ENCODE measurements around the gene HK3.

HK3 gene, protein sequence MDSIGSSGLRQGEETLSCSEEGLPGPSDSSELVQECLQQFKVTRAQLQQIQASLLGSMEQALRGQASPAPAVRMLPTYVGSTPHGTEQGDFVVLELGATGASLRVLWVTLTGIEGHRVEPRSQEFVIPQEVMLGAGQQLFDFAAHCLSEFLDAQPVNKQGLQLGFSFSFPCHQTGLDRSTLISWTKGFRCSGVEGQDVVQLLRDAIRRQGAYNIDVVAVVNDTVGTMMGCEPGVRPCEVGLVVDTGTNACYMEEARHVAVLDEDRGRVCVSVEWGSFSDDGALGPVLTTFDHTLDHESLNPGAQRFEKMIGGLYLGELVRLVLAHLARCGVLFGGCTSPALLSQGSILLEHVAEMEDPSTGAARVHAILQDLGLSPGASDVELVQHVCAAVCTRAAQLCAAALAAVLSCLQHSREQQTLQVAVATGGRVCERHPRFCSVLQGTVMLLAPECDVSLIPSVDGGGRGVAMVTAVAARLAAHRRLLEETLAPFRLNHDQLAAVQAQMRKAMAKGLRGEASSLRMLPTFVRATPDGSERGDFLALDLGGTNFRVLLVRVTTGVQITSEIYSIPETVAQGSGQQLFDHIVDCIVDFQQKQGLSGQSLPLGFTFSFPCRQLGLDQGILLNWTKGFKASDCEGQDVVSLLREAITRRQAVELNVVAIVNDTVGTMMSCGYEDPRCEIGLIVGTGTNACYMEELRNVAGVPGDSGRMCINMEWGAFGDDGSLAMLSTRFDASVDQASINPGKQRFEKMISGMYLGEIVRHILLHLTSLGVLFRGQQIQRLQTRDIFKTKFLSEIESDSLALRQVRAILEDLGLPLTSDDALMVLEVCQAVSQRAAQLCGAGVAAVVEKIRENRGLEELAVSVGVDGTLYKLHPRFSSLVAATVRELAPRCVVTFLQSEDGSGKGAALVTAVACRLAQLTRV

DNA sequence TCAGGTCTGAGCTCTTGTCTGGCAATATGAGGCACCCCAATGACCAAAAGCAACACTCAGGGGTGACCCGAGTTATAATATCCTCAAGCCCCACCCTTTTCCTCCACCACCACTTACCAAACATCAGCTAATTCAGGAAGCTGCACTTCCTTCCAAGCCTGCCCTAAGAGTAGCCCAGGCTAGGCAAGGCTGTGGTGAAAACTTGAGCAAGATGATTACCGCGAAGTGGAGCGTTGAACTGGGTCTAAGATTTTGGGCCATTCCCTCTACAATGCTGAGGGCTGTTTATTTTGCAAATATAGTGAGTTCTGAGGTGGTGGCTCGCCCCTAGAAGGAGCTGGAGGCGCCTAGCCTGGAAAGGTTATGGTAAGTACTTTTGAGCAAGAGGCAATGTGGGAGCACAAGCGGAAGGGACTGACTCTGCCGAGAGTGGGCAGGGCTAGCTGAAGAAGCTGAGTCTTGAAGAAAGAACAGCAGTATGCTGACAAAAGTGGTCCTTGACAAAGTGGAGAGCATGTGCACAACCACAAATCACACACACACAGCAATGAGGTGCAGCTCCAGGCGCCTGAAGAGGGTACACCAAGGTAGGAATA lies at the start of gene HK3:
TSS of gene HK3 (minus strand) at position 51 of the 596 bp plus-strand sequence. CDS start 3,187 bp downstream, outside the sequence.
- DNase-seq (ENCODE audit: low read depth, low spot score), result no peak

DNA sequence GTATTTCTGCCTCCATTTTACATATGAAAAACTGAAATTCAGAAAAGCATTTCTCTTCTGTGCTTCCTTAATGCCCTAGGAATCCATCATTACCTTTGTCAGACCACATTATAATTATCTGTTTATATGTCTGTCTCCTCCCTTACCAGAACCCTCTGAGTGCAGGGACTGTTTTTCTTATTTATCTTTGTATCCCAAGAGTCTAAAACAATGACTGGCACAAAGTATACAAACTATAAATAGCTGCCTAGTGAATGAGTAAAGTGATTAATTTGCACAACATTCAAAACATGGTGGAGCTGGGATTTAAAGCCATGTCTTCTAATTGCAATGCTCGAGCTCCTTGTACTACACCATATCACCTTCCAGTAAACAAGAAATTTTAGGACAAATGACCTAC lies 49.3 kb upstream of the HK3 start:
- DNase-seq (ENCODE audit: low read depth, low spot score), result no peak

DNA sequence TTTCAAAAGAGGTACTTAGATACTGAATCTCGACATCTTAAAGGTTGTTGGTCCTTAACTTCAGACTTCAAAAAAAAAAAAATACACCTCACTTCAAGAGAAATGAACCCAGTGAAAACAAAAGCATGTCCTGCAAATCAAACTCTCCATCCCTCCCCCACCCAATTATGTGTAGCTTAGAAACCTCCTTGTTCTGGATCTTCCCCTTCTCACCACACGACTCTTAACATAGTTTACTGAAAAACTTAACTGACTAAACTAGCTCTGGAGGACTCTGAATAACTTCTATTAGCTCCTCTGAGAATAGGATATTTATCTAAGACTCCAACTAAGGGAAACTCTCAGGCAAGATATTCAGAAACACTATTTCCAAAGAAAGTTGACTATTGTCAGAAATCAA lies 48.7 kb upstream of the HK3 start:
- DNase-seq (ENCODE audit: low read depth, low spot score), result no peak

DNA sequence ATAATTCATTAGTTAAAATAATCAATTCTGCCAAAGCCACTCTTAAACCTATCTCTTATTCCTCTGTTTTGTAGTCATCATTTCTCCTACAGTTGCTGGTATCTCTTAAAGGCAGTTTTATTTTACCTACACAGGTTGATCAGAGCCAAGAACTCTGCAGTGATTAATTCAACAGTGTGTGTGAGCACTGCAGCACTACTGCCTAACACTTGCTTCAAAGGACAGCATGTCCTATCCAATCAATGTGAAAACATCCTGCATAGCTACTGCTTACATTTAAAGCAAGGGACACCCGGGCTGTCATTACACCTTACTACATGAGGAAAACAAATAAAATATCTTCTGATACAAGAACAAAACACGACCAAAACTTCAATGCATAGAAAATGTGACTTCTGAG lies 45.1 kb upstream of the HK3 start:
- DNase-seq (ENCODE audit: low read depth, low spot score), result no peak

DNA sequence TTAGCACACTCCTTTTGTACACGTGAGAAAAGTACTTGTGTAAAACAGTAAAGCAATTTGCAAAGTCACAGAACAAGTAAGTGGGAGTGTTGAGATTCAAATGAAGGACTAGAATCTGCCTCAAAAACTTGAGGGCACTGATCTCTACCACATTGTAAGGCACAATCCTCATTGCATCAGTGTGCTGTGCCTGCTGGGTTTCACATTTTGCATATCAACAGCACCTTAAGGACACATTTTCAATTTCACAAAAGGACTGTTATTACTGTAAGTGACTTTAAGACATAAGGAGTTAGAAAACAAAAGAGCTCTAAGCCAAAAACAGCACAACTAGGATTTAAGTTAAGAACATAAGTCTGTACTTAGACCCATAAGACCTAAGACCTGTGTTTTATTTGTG lies 44.7 kb upstream of the HK3 start:
- no peak for DNase-seq (ENCODE audit: low read depth, low spot score)

DNA sequence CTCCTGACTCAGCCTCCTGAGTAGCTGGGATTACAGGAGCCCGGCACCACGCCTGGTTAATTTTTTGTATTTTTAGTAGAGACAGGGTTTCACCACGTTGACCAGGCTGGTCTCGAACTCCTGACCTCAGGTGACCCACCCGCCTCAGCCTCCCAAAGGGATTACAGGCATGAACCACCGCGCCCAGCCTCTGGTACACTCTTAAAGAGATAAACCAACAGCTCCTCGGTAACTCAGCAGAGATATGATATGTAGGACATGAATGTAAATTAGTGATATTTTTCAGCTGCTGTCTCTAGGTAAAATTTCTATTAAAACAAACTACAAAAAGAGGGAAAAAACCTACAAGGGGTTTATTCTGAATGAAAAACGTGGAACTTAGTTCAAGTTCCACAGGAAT lies 42.8 kb upstream of the HK3 start:
- DNase-seq (ENCODE audit: low read depth, low spot score), result no peak

DNA sequence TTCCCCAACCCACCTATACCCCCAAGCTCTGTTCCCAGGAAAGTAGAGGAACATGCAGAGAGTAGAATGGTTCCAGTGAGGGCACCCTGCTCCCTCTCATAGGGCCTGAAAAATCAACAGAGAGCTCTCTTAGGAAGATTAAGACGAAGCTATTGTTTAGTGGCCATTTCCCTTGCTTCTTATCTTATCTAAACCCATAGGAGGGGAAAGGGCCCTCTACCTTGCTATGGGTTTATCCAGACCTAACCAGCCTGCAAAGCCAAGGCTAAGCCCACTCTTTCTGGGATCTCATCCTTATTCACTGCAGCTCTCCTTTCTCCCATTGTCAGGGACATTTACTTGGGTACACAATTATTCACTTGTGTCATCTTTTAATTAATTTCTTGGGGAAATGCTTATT lies 39.3 kb upstream of the HK3 start:
- DNase-seq (ENCODE audit: low read depth, low spot score), result no peak

DNA sequence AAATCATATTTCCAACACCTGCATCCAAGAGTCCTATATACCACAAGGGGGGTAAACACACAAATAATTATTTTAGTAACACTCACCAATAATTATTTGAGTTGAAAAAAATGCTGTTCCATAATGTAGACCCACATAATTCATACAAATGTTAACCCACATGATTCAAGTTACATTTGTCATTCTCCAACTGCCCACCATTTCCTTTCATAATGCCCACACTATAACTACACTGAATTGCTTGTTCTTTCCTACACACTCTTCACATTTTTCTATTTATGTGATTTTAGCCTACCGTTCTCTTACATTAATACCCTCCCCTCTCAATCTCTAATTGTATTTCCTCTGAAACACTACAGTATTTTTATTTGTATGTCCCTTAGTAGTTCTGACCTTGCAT lies 35.9 kb upstream of the HK3 start:
- no peak for DNase-seq (ENCODE audit: low read depth, low spot score)

DNA sequence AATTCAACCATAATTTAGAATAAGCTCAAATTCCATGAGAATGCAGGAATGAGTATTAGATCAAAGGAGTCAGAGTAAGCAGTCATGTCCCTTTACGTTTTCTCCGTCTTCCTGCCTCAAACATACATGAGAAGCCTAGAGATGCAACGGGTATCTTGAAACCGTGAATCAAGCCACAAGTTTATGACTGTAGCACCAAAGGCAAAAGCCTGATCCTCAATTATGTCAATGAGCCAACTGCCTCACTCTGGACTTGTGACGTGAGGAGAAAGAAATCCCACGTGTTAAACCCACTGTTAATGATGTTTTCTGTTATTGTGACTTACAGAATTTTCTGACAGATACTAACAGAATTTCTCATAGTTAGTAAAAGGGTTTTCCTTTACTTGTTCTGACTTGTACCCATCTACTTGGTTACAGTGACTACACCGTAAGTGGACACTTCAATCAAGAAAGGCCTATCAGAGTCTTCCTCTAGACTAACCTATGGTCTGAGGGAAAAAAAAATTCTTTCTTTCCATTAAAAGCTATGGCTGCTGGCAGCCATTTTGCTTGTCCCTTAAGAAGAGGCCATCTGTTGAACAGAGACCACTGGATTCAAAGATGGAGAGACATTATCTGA lies 35.3 kb upstream of the HK3 start:
- no peak for DNase-seq (ENCODE audit: low read depth, low spot score)

DNA sequence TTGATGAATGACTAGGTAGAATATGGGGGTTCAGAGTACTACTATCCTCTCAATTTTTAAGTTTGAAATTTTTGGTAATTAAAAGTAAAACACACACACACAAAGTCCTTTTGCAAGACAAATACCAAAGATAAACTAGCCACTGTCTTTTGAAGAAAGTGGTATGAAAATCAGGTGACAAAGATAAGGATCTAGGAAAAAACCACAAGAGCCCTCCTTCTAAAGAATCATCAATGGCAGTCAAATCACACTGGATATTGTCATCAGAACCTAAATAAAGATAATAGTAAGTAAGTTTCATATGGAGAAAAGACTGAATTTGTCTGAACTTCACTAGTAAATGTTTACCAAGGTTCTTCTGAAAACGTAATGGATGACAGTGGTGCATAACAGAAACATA lies 30.5 kb upstream of the HK3 start:
- no peak for DNase-seq (ENCODE audit: low read depth, low spot score)

DNA sequence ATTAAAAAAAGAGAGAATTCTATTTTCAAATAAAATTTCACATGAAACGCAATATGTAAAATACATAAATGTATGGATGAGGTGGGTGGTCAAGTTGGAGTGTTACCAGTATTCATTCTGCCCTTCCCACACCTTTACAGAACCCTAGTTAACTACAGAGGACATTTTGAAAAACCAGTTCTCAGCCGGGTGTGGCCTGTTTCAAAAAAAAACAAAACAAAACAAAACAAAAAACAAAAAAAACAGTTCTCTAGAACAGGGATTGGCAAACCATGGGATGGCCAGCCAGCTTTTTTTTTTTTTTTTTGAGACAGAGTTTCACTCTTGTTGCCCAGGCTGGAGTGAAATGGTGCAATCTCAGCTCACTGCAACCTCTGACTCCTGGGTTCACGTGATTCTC lies 28.4 kb upstream of the HK3 start:
- DNase-seq (ENCODE audit: low read depth, low spot score), result no peak

DNA sequence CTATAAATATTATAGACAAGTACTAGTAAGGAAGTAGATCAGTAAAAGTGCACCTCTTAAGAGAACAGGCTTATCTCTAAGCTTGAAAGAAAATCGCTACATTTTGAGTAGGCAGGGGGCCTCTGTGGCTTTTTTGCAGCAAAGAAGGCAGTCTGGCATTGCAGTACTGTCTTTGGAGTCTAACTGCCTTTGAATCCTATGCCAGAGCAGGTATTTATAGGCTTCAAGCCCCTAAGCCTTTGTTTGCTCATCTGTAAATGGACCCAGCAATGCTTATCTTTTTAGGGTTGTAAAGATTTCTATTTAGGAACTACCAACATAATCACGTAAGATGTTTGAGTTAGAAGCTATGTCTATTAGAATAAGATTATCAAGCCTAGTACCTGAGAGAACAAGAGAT lies 23.7 kb upstream of the HK3 start:
- DNase-seq (ENCODE audit: low read depth, low spot score), result no peak

DNA sequence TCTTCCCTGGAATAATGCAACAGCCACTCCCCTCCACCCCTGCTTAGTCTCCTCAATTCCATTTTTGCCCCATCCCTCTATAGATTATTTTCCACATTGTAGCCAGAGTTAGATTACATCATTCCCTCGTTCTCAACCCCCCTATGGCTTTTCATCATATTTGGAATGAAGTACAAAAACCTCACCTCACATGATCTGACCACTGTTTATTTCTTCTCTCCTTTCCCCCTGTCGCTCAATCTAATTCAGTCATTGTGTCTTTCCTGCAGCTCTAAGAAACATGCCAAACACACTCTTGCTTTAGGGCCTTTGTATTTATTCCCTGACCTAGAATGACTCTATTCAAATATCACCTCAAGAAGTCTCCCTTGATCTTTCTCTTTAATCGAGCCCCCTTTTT lies 22.6 kb upstream of the HK3 start:
- DNase-seq (ENCODE audit: low read depth, low spot score), result no peak

DNA sequence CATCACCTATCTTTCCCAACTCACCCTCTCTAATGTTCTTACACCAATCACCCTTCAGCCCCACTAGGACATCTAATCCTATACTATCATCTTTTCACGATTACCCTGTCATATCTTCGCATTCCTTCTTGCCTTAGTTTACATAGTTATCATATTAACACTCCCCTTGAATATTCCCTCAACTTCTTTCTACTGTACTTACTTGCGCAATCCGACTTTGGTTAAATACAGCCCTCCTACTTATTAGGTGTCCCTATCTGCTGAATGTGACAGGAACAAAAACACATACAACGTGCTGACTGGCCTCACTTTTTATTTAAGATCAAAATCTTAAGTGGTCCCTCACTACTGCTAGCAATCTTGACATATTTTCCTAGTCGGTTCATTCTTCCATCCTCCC lies 19.5 kb upstream of the HK3 start:
- no peak for DNase-seq (ENCODE audit: low read depth, low spot score)

DNA sequence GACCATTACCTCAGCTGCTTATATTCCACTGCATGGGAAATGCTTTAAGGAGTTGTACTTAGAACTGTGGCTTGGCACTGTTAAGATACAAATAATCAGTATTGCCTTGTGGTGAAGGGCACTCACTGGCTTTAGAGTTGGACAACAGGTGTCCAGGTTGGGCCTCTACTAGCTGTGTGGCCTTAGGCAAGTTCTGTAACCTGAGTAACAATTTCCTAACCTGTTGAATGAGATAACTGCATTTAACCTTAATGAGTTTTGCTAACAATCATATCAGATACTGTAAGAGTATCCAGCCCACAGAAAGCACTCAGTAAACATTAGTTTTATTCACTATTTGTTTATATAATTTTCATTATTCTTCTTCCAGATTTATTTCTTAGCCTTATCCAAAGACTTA lies 17.2 kb upstream of the HK3 start:
- no peak for DNase-seq (ENCODE audit: low read depth, low spot score)

DNA sequence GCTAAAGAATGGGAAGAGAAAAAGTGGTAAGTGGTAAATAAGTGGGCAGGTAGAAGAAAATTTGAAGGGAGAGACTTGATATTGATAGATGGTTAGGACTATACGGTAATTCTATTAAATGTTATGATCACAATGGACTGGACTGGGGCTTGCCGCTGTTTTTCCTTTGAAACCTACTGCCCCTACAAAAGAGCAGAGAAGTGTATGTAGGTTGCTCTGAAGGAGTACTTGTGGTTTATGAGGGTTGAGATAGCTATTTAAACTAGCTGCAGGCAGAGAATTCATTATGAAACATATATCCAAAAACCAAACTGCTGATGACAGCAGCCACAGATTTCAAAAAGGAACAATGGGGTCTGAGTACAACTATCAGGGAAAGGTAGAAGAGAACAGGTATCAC lies 16.8 kb upstream of the HK3 start:
- DNase-seq (ENCODE audit: low read depth, low spot score), result no peak

DNA sequence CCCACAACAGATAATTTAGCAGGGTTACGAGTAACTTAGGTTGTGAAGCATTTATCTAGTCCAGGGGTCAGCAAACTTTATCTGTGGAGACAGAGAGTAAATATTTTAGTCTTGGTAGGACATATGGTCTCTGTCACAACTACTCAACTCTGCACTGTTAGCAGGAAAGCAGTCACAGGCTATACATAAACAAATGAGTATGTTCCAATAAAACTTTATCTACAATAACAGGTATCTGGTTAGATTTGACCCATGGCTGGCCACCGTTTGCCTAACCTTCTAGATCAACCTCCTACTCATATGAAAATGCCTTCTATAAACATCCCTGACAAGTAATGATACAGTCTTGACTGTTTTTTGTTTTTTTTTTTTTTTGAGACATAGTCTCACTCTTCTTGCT lies 13.0 kb upstream of the HK3 start:
- DNase-seq (ENCODE audit: low read depth, low spot score), result no peak

DNA sequence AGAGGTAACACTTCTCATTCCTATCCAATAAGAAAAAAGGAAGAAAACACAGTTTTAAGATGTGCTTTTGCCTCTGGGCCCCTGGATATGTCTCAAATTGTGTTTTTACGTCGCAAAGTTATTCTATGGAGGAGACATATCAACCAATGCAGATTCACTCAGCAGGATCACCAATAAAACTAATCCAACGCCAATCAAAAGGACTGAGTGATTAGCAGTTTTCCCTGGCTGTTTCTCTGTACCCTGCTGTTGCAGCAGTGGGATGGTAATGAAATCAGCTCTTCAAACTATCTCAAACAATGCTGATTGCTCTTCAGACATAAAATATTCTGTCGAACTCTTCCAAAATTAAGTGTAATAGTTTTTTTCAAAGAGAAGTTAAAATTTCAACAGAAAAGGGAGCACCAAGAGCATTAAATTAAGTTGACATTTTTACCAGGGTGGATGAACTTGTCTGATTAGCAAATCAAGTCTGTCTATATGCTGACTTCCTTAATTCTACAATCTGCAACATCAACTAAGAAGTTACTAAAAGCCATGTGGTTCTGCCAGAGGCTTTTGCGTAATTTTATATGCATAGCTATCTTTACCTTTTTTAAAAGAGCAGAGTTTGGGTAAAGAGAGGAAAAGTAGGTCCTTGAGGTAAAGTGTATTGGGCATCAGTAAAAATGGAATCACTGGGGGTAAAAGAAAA lies 9.7 kb upstream of the HK3 start:
- DNase-seq (ENCODE audit: low read depth, low spot score), result no peak

DNA sequence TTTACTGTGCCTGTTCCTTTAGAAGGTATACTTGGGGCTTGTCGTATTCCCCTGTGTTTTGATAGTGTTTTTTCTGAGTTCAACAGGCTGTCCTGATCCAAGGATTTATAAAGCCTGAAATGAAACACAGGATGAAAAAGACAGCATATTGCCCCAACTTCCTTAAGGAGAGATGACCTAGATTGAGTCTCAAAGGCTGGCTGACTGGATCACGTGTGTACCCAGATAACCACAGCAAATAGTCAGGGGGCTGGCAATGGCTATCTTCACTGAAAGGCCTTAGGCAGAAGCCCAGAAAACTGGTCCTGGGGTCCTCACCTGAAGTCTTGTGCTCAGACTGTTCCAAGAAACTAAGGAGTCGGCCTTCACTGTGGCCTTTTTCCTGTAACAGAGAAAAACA lies 7.7 kb upstream of the HK3 start:
- no peak for DNase-seq (ENCODE audit: low read depth, low spot score)

DNA sequence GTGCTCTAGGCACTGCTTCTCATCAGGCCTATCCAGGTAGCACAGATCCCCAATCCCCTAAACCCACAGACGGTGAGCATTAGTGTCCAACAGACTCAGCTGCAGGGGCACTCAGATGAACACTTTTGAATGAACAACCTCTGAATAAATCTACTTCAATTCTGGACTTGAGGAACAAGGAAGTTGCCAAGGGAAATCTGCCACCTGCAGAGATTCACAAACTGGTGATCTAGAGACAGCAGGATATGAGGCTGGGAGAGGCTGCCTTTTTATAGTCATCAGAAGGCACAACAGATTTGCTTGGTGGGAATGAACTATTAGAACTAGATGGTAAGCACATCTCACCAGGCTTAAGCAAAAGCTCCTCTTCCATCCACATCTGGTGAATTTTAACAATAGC lies 7.0 kb upstream of the HK3 start:
- DNase-seq (ENCODE audit: low read depth, low spot score), result no peak

DNA sequence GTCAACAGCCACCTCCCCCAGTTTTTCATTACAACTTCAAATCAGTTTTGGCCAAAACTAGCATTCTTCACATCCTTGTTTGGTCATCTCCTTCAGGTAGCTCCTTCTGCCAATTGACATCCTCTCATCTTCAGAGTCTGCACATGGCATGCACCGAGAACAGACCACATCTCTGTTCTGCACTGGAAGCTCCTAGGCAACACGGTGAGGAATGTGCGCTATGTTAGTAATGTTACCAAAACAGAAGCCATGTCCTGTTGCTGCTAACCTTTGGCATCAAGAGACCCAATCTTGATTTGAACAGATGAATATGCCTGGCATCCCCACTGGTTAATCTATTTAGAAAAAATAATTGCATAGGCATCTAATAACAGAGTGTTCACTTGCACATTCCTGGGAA lies 5.1 kb upstream of the HK3 start:
- DNase-seq (ENCODE audit: low read depth, low spot score), result no peak

Data from smooth muscle cell of the brain vasculature (primary cell).